GM12864 (cell line): ENCODE results near the gene PTCH1.

Source experiments
- DNase-seq: peaks from one replicate; pipeline ENCODE4 v3.0.0-alpha.2; 2011; ENCODE audit warnings: low read depth
- H3K4me3 ChIP-seq: 2 replicates; pipeline ENCODE4 v1.5.1; 2011; ENCODE audit warnings: mild to moderate bottlenecking, low read depth, low read length, control low read depth
- CTCF ChIP-seq: IDR thresholded peaks from 2 replicates; pipeline ENCODE4 v1.5.1; 2011; ENCODE audit warnings: low read depth, mild to moderate bottlenecking, moderate library complexity, low read length, control low read depth, inconsistent platforms; ENCODE audit errors: missing control alignments

The PTCH1 gene

GRCh38 chr9:95450171-95451064 is 66.4 kb downstream of the PTCH1 start:
- H3K4me3 ChIP-seq, result no peak overlapping the region
- TF ChIP-seq CTCF, result no peak
- DNase-seq, result no peak

- TF ChIP-seq CTCF, result no peak
- H3K4me3 ChIP-seq, result no peak overlapping the region
- DNase-seq, result no peak
These were observed 67.8 kb downstream of the PTCH1 start for GRCh38 chr9:95449016-95449415.

GRCh38 chr9:95447660-95448420 is 68.9 kb downstream of the PTCH1 start:
- no peak overlapping the region for H3K4me3 ChIP-seq
- TF ChIP-seq CTCF, result no peak
- no peak for DNase-seq

- TF ChIP-seq CTCF, result no peak
- no peak overlapping the region for H3K4me3 ChIP-seq
- no peak for DNase-seq
These were observed 69.8 kb downstream of the PTCH1 start for GRCh38 chr9:95446984-95447383.

- no peak overlapping the region for H3K4me3 ChIP-seq
- no peak for DNase-seq
- TF ChIP-seq CTCF, result no peak
These were observed 70.5 kb downstream of the PTCH1 start for GRCh38 chr9:95446259-95446658.

GRCh38 chr9:95444160-95444559 is 72.6 kb downstream of the PTCH1 start:
- no peak overlapping the region for H3K4me3 ChIP-seq
- TF ChIP-seq CTCF, result no peak
- DNase-seq, result no peak

- no peak overlapping the region for H3K4me3 ChIP-seq
- TF ChIP-seq CTCF, result no peak
- DNase-seq, result no peak
These were observed 73.5 kb downstream of the PTCH1 start for GRCh38 chr9:95443301-95443700.
